Activated naive CD4-positive, alpha-beta T cell treated with anti-CD3 and anti-CD28 coated beads, Interleukin-2, amount 50 U/mL, for 72 hours (primary cell): ENCODE data around the gene AKAP1. TPM values are rescaled to one million over a fixed set of nuclear protein-coding genes. Genes with fewer than 3 reads are reported as not detected.
A peak's percentile ranks its signal among the peaks of the same experiment; 100 is the strongest.

Experiments used
- ATAC-seq, 2 donors: fragments of 150-1000 bp; cut with Tn5 transposase; 2 replicates each; pipeline ENCODE4 v1.10.0; 2021; ENCODE audit warnings: mild to moderate bottlenecking in 2 of 2, moderate library complexity in 2 of 2
- DNase-seq, 2 donors: peaks; one replicate each; pipeline ENCODE4 v3.0.0; 2021 to 2022; ENCODE audit warnings: low spot score in 2 of 2
- H3K27ac Mint-ChIP-seq, 2 donors: one replicate each; pipeline ENCODE4 v1.8.0; 2022; ENCODE audit warnings: mild to moderate bottlenecking in 2 of 2, mixed read lengths in 2 of 2
- H3K36me3 Mint-ChIP-seq, 2 donors: one replicate each; pipeline ENCODE4 v1.8.0; 2022; ENCODE audit warnings: mixed read lengths in 2 of 2
- H3K9me3 Mint-ChIP-seq, 2 donors: one replicate each; pipeline ENCODE4 v1.8.0; 2022; ENCODE audit warnings: mixed read lengths in 2 of 2
- total RNA-seq, 2 donors: library from RNA; stranded (reverse); gene quantifications; one replicate each; pipeline ENCODE4 v1.2.3, GENCODE V29; 2022

Gene AKAP1
- total RNA-seq, 2 donors from 2014 or later: 16.8 to 28.0 TPM

- no peaks in the 10 kb centered on the region for H3K36me3 Mint-ChIP-seq
- ATAC-seq: no peak
- H3K27ac Mint-ChIP-seq: no peak overlapping the region
- DNase-seq: no peak
- no peaks in the 10 kb centered on the region for H3K9me3 Mint-ChIP-seq
Observed at GRCh38 chr17:57068222-57068658, 16.8 kb upstream of the AKAP1 start.

- no peaks in the 10 kb centered on the region for H3K36me3 Mint-ChIP-seq
- H3K9me3 Mint-ChIP-seq: no peaks in the 10 kb centered on the region
- DNase-seq: no peak
- no peak for ATAC-seq
- H3K27ac Mint-ChIP-seq: no peak overlapping the region
Observed at GRCh38 chr17:57068707-57069106, 16.3 kb upstream of the AKAP1 start.

- H3K36me3 Mint-ChIP-seq: no peaks in the 10 kb centered on the region
- no peak overlapping the region for H3K27ac Mint-ChIP-seq
- no peaks in the 10 kb centered on the region for H3K9me3 Mint-ChIP-seq
- ATAC-seq (no peak), DNase-seq (no peak)
Observed at GRCh38 chr17:57071991-57072944, 12.8 kb upstream of the AKAP1 start.

- DNase-seq: no peak
- ATAC-seq: no peak
- Mint-ChIP-seq H3K9me3 (no peaks in the 10 kb centered on the region), H3K27ac (no peak overlapping the region), H3K36me3 (no peaks in the 10 kb centered on the region)
Observed at GRCh38 chr17:57073626-57074025, 11.4 kb upstream of the AKAP1 start.

- no peaks in the 10 kb centered on the region for H3K9me3 Mint-ChIP-seq
- DNase-seq (no peak), ATAC-seq (no peak)
- no peak overlapping the region for H3K27ac Mint-ChIP-seq
- H3K36me3 Mint-ChIP-seq: no peaks in the 10 kb centered on the region
Observed at GRCh38 chr17:57075193-57075592, 9.9 kb upstream of the AKAP1 start.

GRCh38 chr17:57075785-57076184, 9.3 kb upstream of the AKAP1 start:
- Mint-ChIP-seq H3K9me3 (no peaks in the 10 kb centered on the region), H3K36me3 (no peaks in the 10 kb centered on the region), H3K27ac (no peak overlapping the region)
- no peak for ATAC-seq
- DNase-seq: no peak

- H3K36me3 Mint-ChIP-seq: no peaks in the 10 kb centered on the region
- ATAC-seq (no peak), DNase-seq (no peak)
- no peaks in the 10 kb centered on the region for H3K9me3 Mint-ChIP-seq
- no peak overlapping the region for H3K27ac Mint-ChIP-seq
Observed at GRCh38 chr17:57077000-57077399, 8.0 kb upstream of the AKAP1 start.

GRCh38 chr17:57078274-57078673, 6.8 kb upstream of the AKAP1 start:
- H3K9me3 Mint-ChIP-seq: no peaks in the 10 kb centered on the region
- ATAC-seq (no peak), DNase-seq (no peak)
- no peaks in the 10 kb centered on the region for H3K36me3 Mint-ChIP-seq
- H3K27ac Mint-ChIP-seq: no peak overlapping the region

GRCh38 chr17:57080718-57081117, 4.3 kb upstream of the AKAP1 start:
- no peak for DNase-seq
- H3K9me3 Mint-ChIP-seq: no peaks in the 10 kb centered on the region
- H3K36me3 Mint-ChIP-seq: no peaks in the 10 kb centered on the region
- H3K27ac Mint-ChIP-seq: no peak overlapping the region
- no peak for ATAC-seq

GRCh38 chr17:57082441-57082840, 2.6 kb upstream of the AKAP1 start:
- H3K27ac Mint-ChIP-seq: no peak overlapping the region
- DNase-seq (no peak), ATAC-seq (no peak)
- H3K9me3 Mint-ChIP-seq: no peaks in the 10 kb centered on the region
- H3K36me3 Mint-ChIP-seq: peaks cover 0 to 8% of the 10 kb centered on the region in 2 donors

- H3K9me3 Mint-ChIP-seq: no peaks in the 10 kb centered on the region
- peaks cover 0 to 9% of the 10 kb centered on the region in 2 donors for H3K36me3 Mint-ChIP-seq
- DNase-seq: no peak
- peak overlapping the region; percentile 87 to 92 for H3K27ac Mint-ChIP-seq
- ATAC-seq: peak in 1 of 2 donors; percentile 22
Observed at GRCh38 chr17:57084361-57084801, 665 bp upstream of the AKAP1 start.

GRCh38 chr17:57085448-57086068, 512 bp downstream of the AKAP1 start:
- DNase-seq (peak in 1 of 2 donors; percentile 53), ATAC-seq (peak; percentile 39 to 50)
- Mint-ChIP-seq H3K9me3 (no peaks in the 10 kb centered on the region), H3K36me3 (peaks cover 0 to 9% of the 10 kb centered on the region in 2 donors), H3K27ac (peak overlapping the region; percentile 26 to 73)

- peaks cover 0 to 9% of the 10 kb centered on the region in 2 donors for H3K36me3 Mint-ChIP-seq
- ATAC-seq (peak in 1 of 2 donors; percentile 0), DNase-seq (peak; percentile 32 to 59)
- peak overlapping the region; percentile 41 to 73 for H3K27ac Mint-ChIP-seq
- H3K9me3 Mint-ChIP-seq: no peaks in the 10 kb centered on the region
Observed at GRCh38 chr17:57086069-57086930, 1.3 kb downstream of the AKAP1 start.

- Mint-ChIP-seq H3K27ac (no peak overlapping the region), H3K36me3 (peaks cover 0 to 9% of the 10 kb centered on the region in 2 donors), H3K9me3 (no peaks in the 10 kb centered on the region)
- ATAC-seq (no peak), DNase-seq (no peak)
Observed at GRCh38 chr17:57088298-57088697, 3.3 kb downstream of the AKAP1 start.

- DNase-seq: no peak
- Mint-ChIP-seq H3K36me3 (peaks cover 0 to 9% of the 10 kb centered on the region in 2 donors), H3K9me3 (no peaks in the 10 kb centered on the region), H3K27ac (no peak overlapping the region)
- no peak for ATAC-seq
Observed at GRCh38 chr17:57089391-57089790, 4.3 kb downstream of the AKAP1 start.

GRCh38 chr17:57090560-57091185, 5.6 kb downstream of the AKAP1 start:
- Mint-ChIP-seq H3K9me3 (no peaks in the 10 kb centered on the region), H3K36me3 (peaks cover 0 to 9% of the 10 kb centered on the region in 2 donors), H3K27ac (no peak overlapping the region)
- ATAC-seq (no peak), DNase-seq (no peak)
